WERI-Rb-1 (cell line): ENCODE measurements around the gene GRB7.

Experiments
- DNase-seq: peaks from one replicate; pipeline ENCODE4 v3.0.0-alpha.2; 2020
- H3K27ac ChIP-seq: fragments of 250-450 bp; sonication (Bioruptor Pico); 2 replicates; pipeline ENCODE4 v1.5.1; 2020; ENCODE audit warnings: mild to moderate bottlenecking, moderate library complexity
- H3K27me3 ChIP-seq: fragments of 250-450 bp; sonication (Bioruptor Pico); 2 replicates; pipeline ENCODE4 v1.5.1; 2021; ENCODE audit warnings: mild to moderate bottlenecking, low read depth, moderate library complexity; ENCODE audit not compliant: insufficient read depth, severe bottlenecking
- H3K36me3 ChIP-seq: fragments of 250-450 bp; sonication (Bioruptor Pico); 2 replicates; pipeline ENCODE4 v1.5.1; 2020; ENCODE audit warnings: mild to moderate bottlenecking, moderate library complexity
- H3K4me3 ChIP-seq: 2 replicates; pipeline ENCODE4 v1.5.1; 2011; ENCODE audit warnings: low read depth, mild to moderate bottlenecking, control low read depth, low read length
- H3K9me3 ChIP-seq: fragments of 250-450 bp; sonication (Bioruptor Pico); 2 replicates; pipeline ENCODE4 v1.5.1; 2021; ENCODE audit warnings: mild to moderate bottlenecking, moderate library complexity; ENCODE audit not compliant: severe bottlenecking
- TF ChIP-seq, protein P1 (sequence below): IDR thresholded peaks from 2 replicates; pipeline ENCODE4 v1.5.1; 2011; ENCODE audit warnings: low read depth, mild to moderate bottlenecking, control low read depth, inconsistent platforms, low read length

The GRB7 gene

DNA sequence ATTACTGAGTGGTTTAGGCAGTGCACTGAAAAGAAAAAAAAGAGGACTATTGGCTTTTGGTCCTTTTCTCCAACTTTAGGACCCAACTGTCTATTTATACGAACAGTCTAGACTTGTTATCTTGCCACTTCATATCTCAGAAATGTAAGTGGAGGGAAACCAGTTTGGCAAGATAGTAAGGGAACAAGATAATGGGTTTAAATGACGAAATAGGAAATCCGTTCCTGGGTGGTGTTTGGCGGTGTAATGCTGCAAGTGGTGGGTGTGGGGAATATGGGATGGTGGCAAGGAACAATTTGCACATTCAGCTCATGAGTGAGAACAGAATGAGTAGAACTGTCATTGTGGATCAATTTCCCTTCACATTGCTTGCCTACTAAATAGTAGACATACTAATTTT lies 44.7 kb downstream of the GRB7 start:
- Histone ChIP-seq H3K36me3 (no peaks in the 10 kb centered on the region), H3K27me3 (no peaks in the 10 kb centered on the region), H3K4me3 (no peak overlapping the region), H3K27ac (no peak overlapping the region), H3K9me3 (no peaks in the 10 kb centered on the region)
- TF ChIP-seq, protein P1, sequence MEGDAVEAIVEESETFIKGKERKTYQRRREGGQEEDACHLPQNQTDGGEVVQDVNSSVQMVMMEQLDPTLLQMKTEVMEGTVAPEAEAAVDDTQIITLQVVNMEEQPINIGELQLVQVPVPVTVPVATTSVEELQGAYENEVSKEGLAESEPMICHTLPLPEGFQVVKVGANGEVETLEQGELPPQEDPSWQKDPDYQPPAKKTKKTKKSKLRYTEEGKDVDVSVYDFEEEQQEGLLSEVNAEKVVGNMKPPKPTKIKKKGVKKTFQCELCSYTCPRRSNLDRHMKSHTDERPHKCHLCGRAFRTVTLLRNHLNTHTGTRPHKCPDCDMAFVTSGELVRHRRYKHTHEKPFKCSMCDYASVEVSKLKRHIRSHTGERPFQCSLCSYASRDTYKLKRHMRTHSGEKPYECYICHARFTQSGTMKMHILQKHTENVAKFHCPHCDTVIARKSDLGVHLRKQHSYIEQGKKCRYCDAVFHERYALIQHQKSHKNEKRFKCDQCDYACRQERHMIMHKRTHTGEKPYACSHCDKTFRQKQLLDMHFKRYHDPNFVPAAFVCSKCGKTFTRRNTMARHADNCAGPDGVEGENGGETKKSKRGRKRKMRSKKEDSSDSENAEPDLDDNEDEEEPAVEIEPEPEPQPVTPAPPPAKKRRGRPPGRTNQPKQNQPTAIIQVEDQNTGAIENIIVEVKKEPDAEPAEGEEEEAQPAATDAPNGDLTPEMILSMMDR: no peak
- DNase-seq: no peak

DNA sequence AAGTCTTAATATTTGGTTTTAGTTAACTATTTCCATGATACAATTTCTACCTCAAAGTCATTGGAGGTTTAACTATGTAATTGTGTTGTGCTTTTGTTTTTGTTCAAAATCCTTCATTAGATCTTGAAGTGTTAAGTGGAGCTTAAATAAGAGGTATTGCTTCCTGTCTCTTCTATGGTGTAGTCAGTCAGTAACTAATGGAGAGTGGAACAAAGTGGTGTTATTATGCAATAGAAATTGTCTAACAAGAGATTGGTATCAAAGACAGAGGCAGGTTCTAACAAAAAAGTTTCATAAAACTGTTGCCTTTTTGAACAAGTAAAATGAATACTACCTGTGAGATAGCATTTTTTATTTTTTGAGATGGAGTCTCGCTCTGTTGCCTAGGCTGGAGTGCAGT lies 45.2 kb downstream of the GRB7 start:
- Histone ChIP-seq H3K27ac (no peak overlapping the region), H3K9me3 (no peaks in the 10 kb centered on the region), H3K4me3 (no peak overlapping the region)

DNA sequence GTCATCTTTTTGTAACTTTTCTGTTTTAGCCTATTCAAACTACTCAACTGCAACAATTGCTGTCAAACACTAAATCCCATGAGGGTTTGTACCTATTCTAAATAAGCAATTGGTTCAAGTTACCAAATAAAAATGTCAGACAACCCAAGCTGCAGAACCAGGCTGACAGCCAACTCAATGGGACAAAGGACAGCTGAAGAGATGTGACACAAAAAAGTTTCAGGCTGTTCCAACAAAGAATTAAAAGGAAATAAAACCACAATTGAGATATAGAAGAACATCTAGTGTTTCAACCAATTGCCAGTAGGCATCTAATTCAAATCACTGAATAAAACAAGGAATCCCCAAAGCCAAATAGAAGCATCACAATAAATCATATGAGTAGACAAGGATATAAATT lies 49.3 kb downstream of the GRB7 start:
- H3K27me3 ChIP-seq: no peaks in the 10 kb centered on the region
- no peaks in the 10 kb centered on the region for H3K36me3 ChIP-seq
- H3K9me3 ChIP-seq: no peaks in the 10 kb centered on the region
- H3K4me3 ChIP-seq: no peak overlapping the region
- H3K27ac ChIP-seq: no peak overlapping the region
- DNase-seq: no peak
- TF ChIP-seq, protein P1: no peak

More for the DNA sequence above, 45.2 kb downstream of the GRB7 start:
- no peaks in the 10 kb centered on the region for H3K36me3 ChIP-seq
- DNase-seq: no peak
- H3K27me3 ChIP-seq: no peaks in the 10 kb centered on the region
- TF ChIP-seq, protein P1: no peak

DNA sequence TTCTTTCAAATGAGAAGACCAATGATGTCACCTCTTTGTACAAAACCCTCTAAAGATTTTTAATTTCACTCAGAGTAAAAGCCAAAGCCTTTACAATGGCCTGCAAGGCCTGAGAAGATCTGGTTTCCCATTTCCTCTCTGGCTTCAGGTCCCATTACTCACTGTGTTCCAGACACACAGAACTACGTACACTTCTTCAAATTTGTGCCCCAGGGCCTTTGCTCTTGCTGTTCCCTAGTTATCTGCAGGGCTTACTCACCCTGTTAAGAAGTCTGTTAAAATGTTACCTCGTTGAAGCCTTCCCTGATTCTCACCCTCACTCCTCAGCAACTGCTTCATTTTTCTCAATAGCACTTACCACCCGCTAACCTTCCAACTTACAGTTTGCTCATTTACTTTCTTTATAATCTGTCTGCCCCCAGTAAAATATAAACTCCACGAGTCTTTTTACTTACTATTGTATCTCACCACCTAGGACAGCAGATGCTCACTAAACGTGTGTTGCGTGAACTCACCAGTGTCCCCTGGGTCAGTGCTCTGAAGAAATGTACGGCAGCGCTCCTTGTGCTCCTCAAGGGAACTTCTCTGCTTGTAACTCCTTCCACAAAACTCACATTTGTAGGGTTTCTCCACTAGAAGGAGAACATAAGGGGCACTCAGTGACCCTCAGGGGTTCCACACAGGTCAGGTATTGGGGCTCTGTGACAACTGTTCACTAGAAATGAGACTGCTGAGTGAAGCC lies 50.2 kb downstream of the GRB7 start:
- no peaks in the 10 kb centered on the region for H3K27me3 ChIP-seq
- DNase-seq: no peak
- no peak overlapping the region for H3K27ac ChIP-seq
- H3K9me3 ChIP-seq: no peaks in the 10 kb centered on the region
- no peak overlapping the region for H3K4me3 ChIP-seq
- TF ChIP-seq, protein P1: no peak
- no peaks in the 10 kb centered on the region for H3K36me3 ChIP-seq

DNA sequence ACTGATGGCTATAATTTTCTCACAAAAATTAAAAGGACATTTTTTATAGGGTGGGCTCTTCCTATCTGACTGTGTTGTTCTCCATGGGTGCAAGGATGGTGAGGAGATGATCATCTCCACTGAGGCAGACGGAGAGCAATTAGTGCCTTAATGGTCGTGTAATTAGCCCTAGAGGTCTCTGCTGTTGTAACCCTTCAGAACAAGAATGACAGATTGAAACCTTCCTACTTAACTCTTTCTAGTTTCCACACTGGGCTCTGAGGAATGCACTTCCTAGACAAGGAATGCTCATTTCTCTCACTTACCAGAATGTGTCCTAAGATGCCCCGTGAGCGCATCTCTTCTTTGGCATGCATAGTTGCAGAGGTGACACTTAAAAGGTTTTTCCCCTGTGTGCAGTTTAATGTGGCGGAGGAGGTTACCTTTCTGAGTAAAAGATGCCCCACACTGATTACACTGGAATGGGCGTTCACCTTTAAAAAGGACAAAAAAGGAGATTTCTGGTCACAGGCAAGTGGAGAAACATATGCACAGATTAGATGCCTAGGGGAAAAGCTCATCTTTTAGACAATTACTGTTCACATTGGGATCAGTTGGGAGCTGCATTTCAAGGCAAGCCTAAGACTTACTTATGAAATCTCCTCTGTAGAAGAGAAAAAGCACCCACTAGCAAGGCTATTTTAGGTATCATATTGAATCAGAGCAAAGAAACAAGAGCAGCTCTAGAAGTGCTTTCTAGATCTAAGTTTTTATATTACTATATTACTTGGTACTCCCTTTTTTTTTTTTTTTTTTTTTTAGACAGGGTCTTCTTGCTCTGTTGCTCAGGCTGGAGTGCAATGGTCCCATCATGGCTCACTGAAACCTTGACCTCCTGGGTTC lies 53.6 kb downstream of the GRB7 start:
- Histone ChIP-seq H3K9me3 (no peaks in the 10 kb centered on the region), H3K4me3 (no peak overlapping the region), H3K27me3 (no peaks in the 10 kb centered on the region), H3K27ac (no peak overlapping the region), H3K36me3 (no peaks in the 10 kb centered on the region)
- TF ChIP-seq, protein P1: no peak
- DNase-seq: no peak
